ENCODE data around the gene CCNG1. TPM values are rescaled to one million over a fixed set of nuclear protein-coding genes. Genes with fewer than 3 reads are reported as not detected.
A peak's percentile ranks its signal among the peaks of the same experiment; 100 is the strongest.

The CCNG1 gene
- total RNA-seq, 2 experiments from 2014 or later: 114 to 116 TPM

- ChIA-PET POLR2A (interaction anchor here (6.1 kb wide), 1 partner anchor 44 kb away, joined by 343 read pairs; the partner anchor contains the start of gene MAT2B), CTCF (interaction anchor here (1.0 kb wide), 1 partner anchor 40 kb away, joined by 7 read pairs; no protein-coding TSS in a partner anchor)
- Histone ChIP-seq H3K27me3 (ENCODE audit: control insufficient read depth in 1 of 2, insufficient read depth in 2 of 2, low read length in 2 of 2) (no peaks in the 10 kb centered on the region), H3K36me3 (ENCODE audit: insufficient read depth, low read length) (no peaks in the 10 kb centered on the region), H3K27ac (ENCODE audit: low read depth in 1 of 2, low read length in 2 of 2) (peak overlapping the region in 1 of 2 donors; percentile 6), H3K4me3 (ENCODE audit: low read length) (no peak overlapping the region), H3K9me3 (ENCODE audit: control insufficient read depth in 1 of 2, insufficient read depth in 1 of 2, low read length in 2 of 2) (no peaks in the 10 kb centered on the region), H3K4me1 (ENCODE audit: insufficient read depth, low read length) (peaks cover 19% of the 10 kb centered on the region)
- peaks cover 18% of the 10 kb centered on the region for H3K36me3 Mint-ChIP-seq (ENCODE audit: low read depth)
- DNase-seq: no peak
- TF ChIP-seq, protein P1, sequence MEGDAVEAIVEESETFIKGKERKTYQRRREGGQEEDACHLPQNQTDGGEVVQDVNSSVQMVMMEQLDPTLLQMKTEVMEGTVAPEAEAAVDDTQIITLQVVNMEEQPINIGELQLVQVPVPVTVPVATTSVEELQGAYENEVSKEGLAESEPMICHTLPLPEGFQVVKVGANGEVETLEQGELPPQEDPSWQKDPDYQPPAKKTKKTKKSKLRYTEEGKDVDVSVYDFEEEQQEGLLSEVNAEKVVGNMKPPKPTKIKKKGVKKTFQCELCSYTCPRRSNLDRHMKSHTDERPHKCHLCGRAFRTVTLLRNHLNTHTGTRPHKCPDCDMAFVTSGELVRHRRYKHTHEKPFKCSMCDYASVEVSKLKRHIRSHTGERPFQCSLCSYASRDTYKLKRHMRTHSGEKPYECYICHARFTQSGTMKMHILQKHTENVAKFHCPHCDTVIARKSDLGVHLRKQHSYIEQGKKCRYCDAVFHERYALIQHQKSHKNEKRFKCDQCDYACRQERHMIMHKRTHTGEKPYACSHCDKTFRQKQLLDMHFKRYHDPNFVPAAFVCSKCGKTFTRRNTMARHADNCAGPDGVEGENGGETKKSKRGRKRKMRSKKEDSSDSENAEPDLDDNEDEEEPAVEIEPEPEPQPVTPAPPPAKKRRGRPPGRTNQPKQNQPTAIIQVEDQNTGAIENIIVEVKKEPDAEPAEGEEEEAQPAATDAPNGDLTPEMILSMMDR (IDR thresholded peaks at IDR 0.05): no peak
- no peak for ATAC-seq (ENCODE audit: poor library complexity)
- H3K9me3 Mint-ChIP-seq: no peaks in the 10 kb centered on the region
- no peaks in the 10 kb centered on the region for H3K27me3 Mint-ChIP-seq
- peak overlapping the region; percentile 99 for H3K27ac Mint-ChIP-seq
- intact Hi-C loops (cut with DNase I, micrococcal nuclease): no loop called here
- H3K4me3 Mint-ChIP-seq: no peak overlapping the region
- H3K4me1 Mint-ChIP-seq (ENCODE audit: low read depth): peaks cover 34% of the 10 kb centered on the region
Measured at GRCh38 chr5:163463063-163463435, 25.7 kb downstream of the CCNG1 start.

DNA sequence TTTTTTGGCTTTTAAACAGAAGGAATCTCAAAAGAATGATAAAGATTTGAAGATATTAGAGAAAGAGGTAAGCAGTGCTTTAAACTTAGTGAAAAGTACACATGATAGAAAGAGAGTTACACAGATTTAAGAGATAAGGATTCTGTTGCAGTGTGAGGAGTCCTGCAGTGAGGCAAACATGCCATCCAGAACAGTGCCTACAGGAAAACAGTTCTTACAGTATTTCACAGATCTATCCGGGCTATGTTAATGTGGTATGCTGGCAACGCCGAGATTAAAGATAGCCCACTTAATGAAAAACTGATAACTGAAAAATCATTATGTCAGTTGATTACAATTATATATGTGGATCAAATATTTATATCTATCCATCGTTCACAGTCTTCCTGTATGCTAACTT lies 30.3 kb downstream of the CCNG1 start:
- Mint-ChIP-seq H3K4me3 (no peak overlapping the region), H3K27ac (no peak overlapping the region), H3K4me1 (ENCODE audit: low read depth) (no peaks in the 10 kb centered on the region), H3K36me3 (ENCODE audit: low read depth) (no peaks in the 10 kb centered on the region), H3K9me3 (no peaks in the 10 kb centered on the region), H3K27me3 (no peaks in the 10 kb centered on the region)
- Histone ChIP-seq H3K27ac (ENCODE audit: low read depth in 1 of 2, low read length in 2 of 2) (no peak overlapping the region), H3K36me3 (ENCODE audit: insufficient read depth, low read length) (no peaks in the 10 kb centered on the region), H3K27me3 (ENCODE audit: control insufficient read depth in 1 of 2, insufficient read depth in 2 of 2, low read length in 2 of 2) (no peaks in the 10 kb centered on the region), H3K4me3 (ENCODE audit: low read length) (no peak overlapping the region), H3K4me1 (ENCODE audit: insufficient read depth, low read length) (peaks cover under 1% of the 10 kb centered on the region), H3K9me3 (ENCODE audit: control insufficient read depth in 1 of 2, insufficient read depth in 1 of 2, low read length in 2 of 2) (no peaks in the 10 kb centered on the region)
- ChIA-PET CTCF (no interaction called here), POLR2A (interaction anchor here (1.1 to 2.4 kb wide), 3 partner anchors 14 to 38 kb away, joined by 4 to 8 read pairs (median 5); partner anchors contain the start of gene MAT2B)
- TF ChIP-seq, protein P1 (IDR thresholded peaks at IDR 0.05): no peak
- DNase-seq (no peak), ATAC-seq (ENCODE audit: poor library complexity) (no peak)
- intact Hi-C loops (cut with DNase I, micrococcal nuclease): no loop called here

DNA sequence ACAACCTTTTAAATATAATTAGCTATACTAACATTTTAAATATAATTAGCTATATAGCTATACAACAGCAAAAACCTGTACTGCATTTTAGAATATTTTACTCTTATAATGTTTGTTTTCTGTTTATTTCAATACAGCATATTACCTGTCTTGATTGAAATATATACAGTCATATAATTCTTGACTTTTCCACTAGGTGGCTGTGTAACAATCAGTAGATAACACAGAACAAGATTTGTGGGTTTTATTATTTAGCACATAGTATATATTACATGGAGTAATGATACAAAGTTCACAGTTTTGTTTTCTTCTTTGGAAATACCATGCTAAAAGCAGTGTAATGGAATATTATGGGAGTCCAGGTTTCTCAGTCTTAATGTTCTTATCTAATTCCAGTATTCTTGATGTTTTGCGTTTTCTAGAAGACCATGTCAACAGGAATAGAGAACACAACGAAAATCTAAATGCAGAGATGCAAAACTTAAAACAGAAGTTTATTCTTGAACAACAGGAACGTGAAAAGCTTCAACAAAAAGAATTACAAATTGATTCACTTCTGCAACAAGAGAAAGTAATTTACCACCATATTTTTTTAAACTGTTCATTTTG lies 36.3 kb downstream of the CCNG1 start:
- no peak overlapping the region for H3K4me3 ChIP-seq (ENCODE audit: low read length)
- TF ChIP-seq, protein P1 (IDR thresholded peaks at IDR 0.05): peak; percentile 58
- H3K9me3 ChIP-seq (ENCODE audit: control insufficient read depth in 1 of 2, insufficient read depth in 1 of 2, low read length in 2 of 2): no peaks in the 10 kb centered on the region
- Mint-ChIP-seq H3K27me3 (no peaks in the 10 kb centered on the region), H3K4me3 (no peak overlapping the region), H3K36me3 (ENCODE audit: low read depth) (no peaks in the 10 kb centered on the region), H3K9me3 (no peaks in the 10 kb centered on the region), H3K27ac (no peak overlapping the region), H3K4me1 (ENCODE audit: low read depth) (no peaks in the 10 kb centered on the region)
- POLR2A ChIA-PET: interaction anchor here (1.0 to 3.1 kb wide), 3 partner anchors 13 to 34 kb away, joined by 3 to 18 read pairs (median 8); partner anchors contain the start of genes HMMR, MAT2B and NUDCD2
- H3K4me1 ChIP-seq (ENCODE audit: insufficient read depth, low read length): no peaks in the 10 kb centered on the region
- H3K27me3 ChIP-seq (ENCODE audit: control insufficient read depth in 1 of 2, insufficient read depth in 2 of 2, low read length in 2 of 2): no peaks in the 10 kb centered on the region
- no peaks in the 10 kb centered on the region for H3K36me3 ChIP-seq (ENCODE audit: insufficient read depth, low read length)
- ATAC-seq (ENCODE audit: poor library complexity) (peak; percentile 55), DNase-seq (peak in 3 of 14 experiments; percentile 44 to 55 (median 55))
- CTCF ChIA-PET: interaction anchor here (1.4 kb wide), 1 partner anchor 8 kb away, joined by 3 read pairs; no protein-coding TSS in a partner anchor
- intact Hi-C loops (cut with DNase I, micrococcal nuclease): loop anchor here in 1 of 2 experiments (1.0 kb wide), 1 partner anchor 30 kb away; no protein-coding TSS in a partner anchor
- no peak overlapping the region for H3K27ac ChIP-seq (ENCODE audit: low read depth in 1 of 2, low read length in 2 of 2)
